GM21576 (cell line): ENCODE results near the gene CELSR1.
A peak's percentile ranks its signal among the peaks of the same experiment; 100 is the strongest.
"Not testable (repeated sequence)": the region's sequence is repeated elsewhere in the genome, so short reads cannot be mapped to it uniquely, and the experiment has no call there.

Source experiments
- ATAC-seq: cut with Tn5 transposase; IDR thresholded peaks from one replicate; pipeline ENCODE4 v1.9.1; 2021; ENCODE audit warnings: mild to moderate bottlenecking, moderate library complexity; ENCODE audit not compliant: unreplicated experiment

The CELSR1 gene

DNA sequence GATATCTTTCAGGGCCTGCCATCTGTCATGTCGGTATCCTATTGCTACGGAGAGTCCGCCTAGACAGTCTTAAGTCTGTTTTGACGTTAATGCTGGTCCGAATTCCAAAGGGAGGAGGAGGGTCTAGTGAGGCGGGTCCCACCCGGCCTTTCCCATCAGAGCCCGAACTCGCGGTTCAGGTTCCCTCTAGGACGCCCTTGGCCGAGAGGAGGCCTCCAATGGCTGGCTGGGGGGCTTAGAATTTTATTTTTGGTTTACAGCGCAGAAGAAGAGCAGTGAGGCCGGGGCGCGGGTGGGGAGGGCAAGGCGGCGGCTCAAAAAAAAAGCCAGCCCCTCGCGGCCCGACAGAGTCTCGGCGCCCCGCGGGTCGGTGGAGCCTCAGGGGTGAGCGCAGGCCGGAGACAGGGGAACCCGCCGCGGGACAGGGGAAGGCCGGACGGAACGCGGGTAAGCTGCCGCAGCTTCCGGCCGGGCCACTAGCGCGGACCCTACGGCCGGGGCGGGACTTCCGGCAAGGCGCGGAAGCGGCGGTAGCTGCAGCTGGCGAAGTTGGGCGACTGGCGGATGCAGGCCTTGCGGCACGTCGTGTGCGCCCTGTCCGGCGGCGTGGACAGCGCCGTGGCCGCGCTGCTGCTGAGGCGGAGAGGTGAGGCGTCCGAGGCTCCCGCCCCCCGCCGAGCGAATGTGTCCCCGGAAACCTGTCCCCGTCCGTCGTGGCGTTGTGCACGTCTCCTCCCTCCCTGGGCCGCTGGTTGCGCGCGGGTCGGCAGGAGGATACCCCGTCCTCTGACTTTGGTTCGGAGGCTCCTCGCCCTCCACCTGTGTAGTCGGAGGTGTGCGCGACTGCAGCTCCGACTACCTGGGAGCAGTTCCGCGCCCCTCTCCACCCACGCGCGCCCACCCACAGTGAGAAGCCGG is 202.0 kb downstream of the CELSR1 start, which contains the start of gene TRMU:
TRMU (plus strand) TSS at position 514 of the 918 bp plus-strand sequence; CDS start at position 565, 51 bp downstream.
- ATAC-seq = peak; percentile 78

DNA sequence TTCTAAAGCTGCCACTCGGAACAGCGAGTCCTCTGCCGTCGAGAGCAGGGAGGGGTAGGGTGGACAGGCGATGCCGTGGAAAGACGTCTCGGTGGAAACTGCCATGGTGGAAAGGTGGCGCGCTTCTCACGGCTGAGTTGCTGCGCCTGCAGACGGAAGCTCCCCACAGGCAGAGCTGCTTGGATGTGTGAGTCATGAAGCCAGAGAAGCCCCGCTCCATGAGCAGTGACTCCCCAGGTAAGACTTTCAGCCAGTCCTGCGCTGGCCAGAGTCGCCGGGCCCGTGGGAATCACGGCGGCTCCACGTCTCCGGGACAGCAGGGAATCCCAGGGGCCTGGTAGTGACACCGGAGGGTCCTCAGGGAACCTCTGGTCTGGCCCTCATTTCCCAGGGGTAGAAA is 205.9 kb downstream of the CELSR1 start:
- no peak for ATAC-seq

DNA sequence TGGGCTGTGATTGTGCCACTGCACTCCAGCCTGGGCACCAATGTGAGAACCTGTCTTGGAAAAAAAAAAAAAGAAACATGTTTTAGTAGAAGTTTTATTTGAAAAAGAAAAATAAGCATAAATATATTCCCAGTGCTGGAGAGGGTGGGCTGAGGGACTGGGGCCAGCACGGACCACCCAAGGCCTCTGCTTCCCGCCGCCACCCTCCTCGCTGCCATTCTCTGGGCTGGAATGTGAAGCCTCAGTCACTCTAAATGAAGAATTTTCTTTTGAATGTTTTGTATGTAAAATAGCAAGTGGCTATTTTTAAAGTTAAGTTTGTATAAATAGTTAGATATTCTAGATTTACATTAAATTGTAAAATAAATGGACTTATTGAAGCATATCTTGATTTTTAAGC is 207.0 kb downstream of the CELSR1 start:
- no peak for ATAC-seq

DNA sequence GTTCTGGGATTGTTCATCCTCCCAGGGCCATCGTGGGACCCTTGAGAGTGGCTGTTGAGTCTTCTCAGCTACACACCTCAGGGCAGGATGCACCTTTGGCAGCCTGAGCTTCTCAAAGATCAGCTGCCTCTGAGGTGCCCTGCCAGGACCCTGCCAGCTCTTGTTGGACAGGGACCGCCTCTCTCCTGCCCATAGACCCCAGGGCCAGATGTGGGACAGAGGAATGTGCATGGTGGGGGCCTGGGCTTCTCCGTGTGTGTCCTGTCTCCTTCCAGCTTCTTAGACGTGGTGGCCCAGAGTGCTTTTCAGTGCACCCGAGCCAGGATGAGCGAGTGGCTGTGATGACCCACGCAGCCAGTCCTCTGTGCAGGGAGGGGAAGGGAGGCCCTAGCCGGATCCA is 207.8 kb downstream of the CELSR1 start:
- no peak for ATAC-seq

DNA sequence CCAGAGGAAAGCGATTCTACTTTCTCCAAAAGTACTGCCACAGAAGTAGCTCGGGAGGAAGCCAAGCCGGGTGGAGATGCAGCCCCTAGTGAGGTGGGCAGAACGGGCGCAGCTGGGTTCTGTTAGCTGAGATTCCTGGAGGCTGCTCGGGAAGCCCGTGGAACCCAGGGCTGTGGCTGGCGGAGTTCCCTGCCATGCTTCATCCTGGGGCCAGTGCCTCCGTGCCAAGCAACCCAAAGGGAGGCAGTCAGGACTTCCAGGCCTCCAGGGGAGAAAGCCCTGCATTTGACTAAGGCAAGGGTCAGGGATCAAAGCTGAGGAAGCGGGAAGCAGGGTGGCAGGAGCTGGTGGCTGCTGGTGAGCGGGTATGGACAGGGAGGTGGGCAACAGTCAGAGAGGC is 208.6 kb downstream of the CELSR1 start:
- no peak for ATAC-seq

DNA sequence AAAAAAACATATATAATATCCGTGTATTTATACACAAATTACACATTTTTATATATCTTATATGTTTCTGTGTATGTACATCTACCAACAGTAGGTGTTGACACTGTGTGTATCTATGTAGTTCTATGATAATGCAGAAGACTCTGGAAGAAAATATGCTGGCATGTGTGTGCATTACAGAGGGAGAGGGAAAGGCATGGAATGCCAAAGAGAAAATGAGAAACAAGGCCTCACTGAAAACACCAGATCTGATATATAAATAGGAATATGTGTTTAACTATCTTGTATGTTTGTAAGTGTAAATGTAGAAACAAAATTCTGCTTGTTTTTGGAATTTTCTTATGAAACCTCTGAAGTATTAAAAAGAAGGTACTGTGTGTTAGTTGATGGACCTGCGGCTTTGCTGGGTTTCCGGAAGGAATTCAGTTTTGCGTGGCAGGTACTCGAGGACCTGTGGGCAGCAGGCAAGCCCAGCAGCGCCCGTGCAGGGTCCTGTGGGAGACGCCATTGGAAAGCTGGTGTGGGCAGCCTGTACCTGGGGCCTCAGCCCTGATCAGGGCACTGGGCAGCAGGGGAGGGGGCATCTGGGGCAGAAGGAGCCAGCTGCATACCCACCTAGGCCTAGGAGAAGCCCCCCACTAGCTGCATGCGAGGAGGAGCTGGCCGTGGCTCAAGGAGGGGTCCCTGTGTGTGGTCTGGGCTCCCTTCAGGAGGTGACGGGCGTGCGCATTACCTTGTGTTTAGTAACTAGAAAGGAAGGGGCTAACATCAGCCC is 209.5 kb downstream of the CELSR1 start:
- no peak for ATAC-seq

DNA sequence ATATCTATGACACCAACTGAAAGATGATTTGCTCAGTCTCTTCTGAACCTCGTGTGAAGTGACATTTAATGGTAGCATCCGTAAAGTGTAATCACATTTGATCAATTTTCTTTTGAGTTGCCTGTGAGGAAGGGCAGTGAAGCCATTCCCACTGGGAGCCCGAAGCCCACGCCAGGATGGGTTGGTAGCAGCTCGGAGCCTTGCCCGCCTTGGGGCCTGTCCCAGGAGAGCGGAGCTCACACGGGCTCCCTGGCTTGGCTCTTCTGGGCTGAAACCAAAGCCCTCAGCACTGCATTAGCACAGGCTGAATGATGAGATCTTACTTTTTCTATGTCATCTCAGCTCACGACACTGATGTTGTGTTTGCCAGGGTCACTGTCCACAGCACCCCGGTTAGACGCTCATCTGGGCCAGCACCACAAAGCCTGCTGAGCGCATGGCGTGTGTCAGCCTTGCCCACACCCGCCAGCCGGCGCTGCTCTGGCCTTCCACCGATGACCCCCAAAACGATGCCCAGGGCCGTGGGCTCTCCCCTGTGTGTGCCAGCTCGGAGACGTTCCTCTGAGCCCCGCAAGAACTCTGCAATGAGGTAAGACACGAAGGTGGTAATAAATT is 211.2 kb downstream of the CELSR1 start:
- ATAC-seq = no peak

DNA sequence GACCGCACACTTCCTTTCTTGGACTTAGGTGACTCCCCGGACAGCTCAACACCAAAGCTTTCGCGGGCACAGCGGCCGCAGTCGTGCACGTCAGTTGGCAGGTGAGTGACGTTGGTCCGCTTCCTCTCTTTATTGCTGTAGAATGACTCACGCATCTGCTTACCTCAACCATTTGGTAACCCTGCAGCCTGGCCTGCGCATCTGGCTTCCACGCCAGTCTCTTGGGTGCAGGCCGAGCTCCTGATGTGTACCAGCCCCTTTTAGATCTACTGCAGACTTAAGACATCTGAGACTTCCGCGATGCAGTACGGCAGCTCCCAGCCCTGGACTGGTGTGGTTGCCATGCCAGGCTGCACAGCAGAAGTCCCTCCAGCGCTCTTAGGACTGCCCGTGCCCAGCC is 214.3 kb downstream of the CELSR1 start:
- no peak for ATAC-seq

DNA sequence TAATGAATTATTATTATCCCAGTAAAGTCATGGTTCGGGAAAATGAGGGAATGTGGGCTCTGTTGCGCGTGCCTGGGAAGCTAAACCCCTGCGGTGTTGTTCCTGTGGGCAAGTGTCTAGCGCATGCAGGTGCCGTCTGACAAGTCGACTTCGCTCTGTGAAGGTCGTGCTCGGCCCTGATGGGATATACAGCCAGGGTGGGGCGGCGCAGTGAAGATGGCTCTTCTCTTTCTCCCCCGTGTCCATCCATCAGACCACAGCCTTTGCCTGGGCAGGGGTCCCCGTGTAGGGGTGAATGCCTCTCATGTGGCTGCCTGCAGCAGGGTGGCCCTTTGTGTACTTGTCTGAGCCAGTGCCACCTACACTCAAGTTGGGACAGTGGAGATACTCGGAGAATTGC is 214.7 kb downstream of the CELSR1 start:
- ATAC-seq = no peak

DNA sequence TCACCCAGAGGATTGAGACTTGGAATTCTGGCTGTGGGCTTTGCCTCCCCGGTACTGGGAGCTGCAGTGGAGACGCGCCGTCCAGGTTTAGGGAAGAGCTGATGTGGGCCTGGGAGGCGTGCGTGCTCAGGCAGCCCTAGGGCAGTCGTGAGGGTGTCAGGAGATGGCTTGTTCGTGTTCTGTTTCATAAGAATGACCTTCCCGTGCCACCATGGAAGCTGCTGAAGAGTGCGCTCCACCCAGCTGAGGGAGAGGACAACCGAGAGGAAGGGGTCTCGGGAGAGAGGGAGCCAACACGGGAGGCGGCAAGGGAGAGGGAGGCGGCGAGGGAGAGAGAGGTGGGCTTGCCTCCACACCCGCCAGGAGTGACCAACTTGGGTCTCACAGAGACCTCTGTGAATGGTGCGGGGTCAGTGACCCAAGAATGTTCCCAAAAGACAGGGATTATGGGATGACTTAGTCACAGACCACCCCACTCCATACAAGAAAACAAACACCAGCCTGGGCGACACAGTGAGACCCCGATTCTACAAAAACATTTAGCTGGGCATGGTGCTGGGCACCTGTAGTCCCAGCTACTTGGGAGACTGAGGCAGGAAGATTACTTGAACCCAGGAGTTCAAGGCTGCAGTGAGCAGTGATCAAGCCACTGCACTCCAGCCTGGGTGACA is 216.6 kb downstream of the CELSR1 start:
- ATAC-seq = no peak

DNA sequence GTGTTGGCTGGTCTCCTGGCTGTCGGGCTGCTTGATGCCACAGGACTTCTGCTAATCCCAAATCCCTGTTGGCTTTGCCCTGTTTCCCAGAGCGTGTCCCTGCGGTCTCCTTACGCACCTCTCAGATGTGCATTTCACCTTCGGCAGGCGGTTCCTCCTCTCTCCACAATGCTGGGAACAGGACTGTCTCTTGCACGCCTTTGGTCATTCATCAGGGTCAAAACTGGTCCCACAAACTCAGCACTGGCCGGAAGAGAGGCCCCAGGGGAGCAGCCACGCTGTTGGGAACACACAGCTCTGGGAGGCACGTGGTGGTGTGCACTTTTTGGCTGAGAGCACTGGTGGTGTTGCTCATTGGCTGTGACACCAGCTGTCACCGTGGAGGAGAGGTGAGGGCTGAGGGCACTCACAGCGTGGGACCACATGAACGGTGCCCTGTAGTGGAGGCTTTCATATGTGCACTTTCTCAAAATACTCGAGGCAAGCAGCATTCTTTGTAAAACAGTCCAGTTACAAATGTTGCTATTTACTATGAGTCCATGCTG is 217.2 kb downstream of the CELSR1 start:
- no peak for ATAC-seq

DNA sequence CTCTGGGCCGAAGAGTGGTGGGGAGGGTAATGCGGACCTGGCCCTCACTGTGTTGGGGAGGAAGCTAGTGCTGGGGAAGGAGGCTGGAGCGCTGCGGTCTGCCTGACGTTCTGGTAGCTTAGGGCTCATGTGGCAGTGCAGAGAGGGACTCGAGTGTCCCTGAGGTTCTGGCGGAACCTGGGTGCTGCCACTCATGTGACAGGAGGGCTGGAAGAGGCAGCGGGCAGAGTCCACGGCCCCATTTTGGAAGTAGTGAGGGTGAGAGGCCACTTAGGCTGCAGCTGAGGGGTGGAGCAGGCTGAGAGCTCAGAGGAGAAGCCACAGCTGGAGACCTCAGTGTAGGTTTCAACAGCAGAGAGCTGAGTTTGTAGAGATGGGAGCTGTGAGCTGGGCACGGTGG is 218.1 kb downstream of the CELSR1 start:
- ATAC-seq = no peak

DNA sequence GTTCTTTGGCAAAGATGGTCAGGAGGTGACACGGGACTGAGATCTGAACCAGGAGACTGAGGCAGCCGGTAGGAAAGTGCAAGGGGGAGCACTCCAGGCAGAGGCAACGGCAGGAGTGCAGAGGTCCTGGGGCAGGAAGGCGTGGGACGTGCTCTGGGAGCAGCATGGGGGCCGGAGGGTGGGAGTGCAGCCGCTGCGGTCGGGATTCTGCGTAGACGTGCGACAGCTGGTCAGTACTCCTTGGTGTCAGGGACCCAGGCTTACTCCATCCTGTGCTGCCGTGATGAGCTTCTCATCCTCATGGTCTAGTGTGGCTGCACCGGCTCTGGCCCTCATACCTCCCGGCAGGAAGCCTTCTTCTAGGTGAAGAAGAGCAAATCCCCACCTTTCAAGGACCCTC is 218.8 kb downstream of the CELSR1 start:
- ATAC-seq = no peak

DNA sequence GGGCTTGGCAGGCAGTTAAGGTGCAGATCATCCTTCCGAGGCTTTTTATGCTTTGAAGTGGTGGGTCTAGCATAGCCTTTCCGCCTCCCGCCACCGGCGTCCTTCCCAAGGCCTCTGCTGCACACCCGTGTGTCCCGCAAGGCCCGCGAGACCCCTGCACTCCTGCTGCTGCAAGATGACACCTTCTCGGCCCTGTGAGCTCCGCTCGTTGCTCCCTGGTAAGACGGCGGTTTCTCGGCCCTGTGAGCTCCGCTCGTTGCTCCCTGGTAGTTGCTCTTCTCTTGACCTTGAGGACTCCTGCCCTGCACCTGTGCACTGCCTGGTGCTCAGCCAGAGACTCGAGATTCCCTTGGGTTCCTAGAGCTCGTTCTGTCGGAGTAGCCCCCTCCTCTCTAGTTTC is 219.8 kb downstream of the CELSR1 start:
- no peak for ATAC-seq

DNA sequence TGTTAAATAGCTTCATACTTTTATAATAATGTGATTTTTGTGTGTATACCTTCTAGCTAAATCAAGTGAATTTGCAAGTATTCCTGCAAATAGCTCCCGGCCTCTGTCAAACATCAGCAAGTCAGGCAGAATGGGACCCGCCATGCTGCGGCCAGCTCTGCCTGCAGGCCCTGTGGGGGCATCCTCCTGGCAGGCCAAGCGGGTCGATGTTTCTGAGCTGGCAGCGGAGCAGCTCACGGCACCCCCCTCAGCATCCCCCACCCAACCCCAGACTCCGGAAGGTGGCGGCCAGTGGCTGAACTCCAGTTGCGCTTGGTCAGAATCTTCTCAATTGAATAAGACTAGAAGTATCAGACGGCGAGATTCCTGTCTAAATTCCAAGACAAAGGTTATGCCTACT is 221.4 kb downstream of the CELSR1 start:
- ATAC-seq = no peak

DNA sequence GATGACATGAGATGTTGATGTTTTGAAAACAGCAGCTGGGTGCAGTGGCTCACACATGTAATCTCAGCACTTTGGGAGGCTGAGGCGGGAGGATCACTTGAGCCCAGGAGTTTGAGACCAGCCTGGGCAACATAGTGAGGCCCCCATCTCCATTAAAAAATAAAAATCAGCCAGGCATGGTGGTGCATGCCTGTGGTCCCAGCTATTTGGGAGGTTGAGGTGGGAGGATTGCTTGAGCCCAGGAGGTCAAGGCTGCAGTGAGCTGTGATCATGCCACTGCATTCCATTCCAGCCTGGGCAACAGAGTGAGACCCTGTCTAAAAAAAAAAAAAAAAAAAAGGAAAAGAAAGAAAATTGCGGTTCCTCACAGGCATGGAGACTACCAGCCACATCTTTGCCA is 224.6 kb downstream of the CELSR1 start:
- not testable (repeated sequence) for ATAC-seq

DNA sequence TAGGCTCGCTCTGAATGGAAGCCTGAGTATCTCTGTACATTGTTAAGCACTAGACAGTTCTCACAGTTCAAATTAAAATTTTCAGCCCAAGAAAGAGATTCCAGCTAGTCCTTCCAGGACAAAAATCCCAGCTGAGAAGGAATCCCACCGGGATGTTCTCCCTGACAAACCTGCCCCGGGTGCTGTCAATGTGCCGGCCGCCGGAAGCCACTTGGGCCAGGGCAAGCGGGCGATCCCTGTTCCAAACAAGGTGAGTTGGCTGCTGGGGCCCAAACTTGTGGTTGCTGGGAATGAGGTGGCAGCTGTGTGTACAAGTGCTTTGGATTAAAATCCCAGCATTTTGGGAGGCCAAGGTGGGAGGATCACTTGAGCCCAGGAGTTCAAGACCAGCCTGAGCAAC is 225.4 kb downstream of the CELSR1 start:
- no peak for ATAC-seq
